ENCODE results near the gene BFSP1.

BFSP1 gene

GRCh38 chr20:17565169-17565845, 34.1 kb upstream of the BFSP1 start:
- Mint-ChIP-seq H3K36me3 (no peaks in the 10 kb centered on the region), H3K4me1 (peaks cover 6% of the 10 kb centered on the region), H3K9me3 (no peaks in the 10 kb centered on the region), H3K27ac (no peak overlapping the region), H3K4me3 (no peak overlapping the region), H3K27me3 (peaks cover 6% of the 10 kb centered on the region)
- no peak for ATAC-seq (ENCODE audit: low read depth)
- DNase-seq (ENCODE audit: low spot score in 2 of 2): no peak

GRCh38 chr20:17562804-17563305, 31.7 kb upstream of the BFSP1 start:
- Mint-ChIP-seq H3K4me1 (no peaks in the 10 kb centered on the region), H3K27ac (no peak overlapping the region), H3K36me3 (no peaks in the 10 kb centered on the region), H3K4me3 (no peak overlapping the region), H3K9me3 (no peaks in the 10 kb centered on the region), H3K27me3 (peaks cover 8% of the 10 kb centered on the region)
- ATAC-seq (ENCODE audit: low read depth): no peak
- DNase-seq (ENCODE audit: low spot score in 2 of 2): no peak

- Mint-ChIP-seq H3K4me1 (no peaks in the 10 kb centered on the region), H3K4me3 (no peak overlapping the region), H3K9me3 (no peaks in the 10 kb centered on the region), H3K27me3 (peaks cover 8% of the 10 kb centered on the region), H3K36me3 (no peaks in the 10 kb centered on the region), H3K27ac (no peak overlapping the region)
- ATAC-seq (ENCODE audit: low read depth) (no peak), DNase-seq (ENCODE audit: low spot score in 2 of 2) (no peak)
Observed at GRCh38 chr20:17560344-17561074, 29.3 kb upstream of the BFSP1 start.

- DNase-seq (ENCODE audit: low spot score in 2 of 2) (no peak), ATAC-seq (ENCODE audit: low read depth) (no peak)
- Mint-ChIP-seq H3K4me3 (no peak overlapping the region), H3K36me3 (no peaks in the 10 kb centered on the region), H3K27me3 (peaks cover 5% of the 10 kb centered on the region), H3K4me1 (no peaks in the 10 kb centered on the region), H3K9me3 (no peaks in the 10 kb centered on the region), H3K27ac (no peak overlapping the region)
Observed at GRCh38 chr20:17559338-17559737, 28.2 kb upstream of the BFSP1 start.

- Mint-ChIP-seq H3K27me3 (peaks cover 5% of the 10 kb centered on the region), H3K4me1 (no peaks in the 10 kb centered on the region), H3K27ac (no peak overlapping the region), H3K4me3 (no peak overlapping the region), H3K9me3 (no peaks in the 10 kb centered on the region), H3K36me3 (no peaks in the 10 kb centered on the region)
- DNase-seq (ENCODE audit: low spot score in 2 of 2) (no peak), ATAC-seq (ENCODE audit: low read depth) (no peak)
Observed at GRCh38 chr20:17558941-17559304, 27.7 kb upstream of the BFSP1 start.

GRCh38 chr20:17558154-17558940, 27.2 kb upstream of the BFSP1 start:
- no peaks in the 10 kb centered on the region for H3K9me3 Mint-ChIP-seq
- ATAC-seq (ENCODE audit: low read depth) (no peak), DNase-seq (ENCODE audit: low spot score in 2 of 2) (no peak)
- H3K27me3 Mint-ChIP-seq: peaks cover 5% of the 10 kb centered on the region
- H3K4me3 Mint-ChIP-seq: no peak overlapping the region
- H3K4me1 Mint-ChIP-seq: no peaks in the 10 kb centered on the region
- H3K36me3 Mint-ChIP-seq: no peaks in the 10 kb centered on the region
- no peak overlapping the region for H3K27ac Mint-ChIP-seq

- no peaks in the 10 kb centered on the region for H3K36me3 Mint-ChIP-seq
- H3K4me3 Mint-ChIP-seq: no peak overlapping the region
- DNase-seq (ENCODE audit: low spot score in 2 of 2): no peak
- no peaks in the 10 kb centered on the region for H3K9me3 Mint-ChIP-seq
- no peaks in the 10 kb centered on the region for H3K4me1 Mint-ChIP-seq
- no peak overlapping the region for H3K27ac Mint-ChIP-seq
- H3K27me3 Mint-ChIP-seq: peaks cover 5% of the 10 kb centered on the region
- no peak for ATAC-seq (ENCODE audit: low read depth)
Observed at GRCh38 chr20:17557675-17558006, 26.5 kb upstream of the BFSP1 start.

GRCh38 chr20:17556837-17557674, 25.9 kb upstream of the BFSP1 start:
- Mint-ChIP-seq H3K36me3 (no peaks in the 10 kb centered on the region), H3K4me3 (no peak overlapping the region), H3K4me1 (no peaks in the 10 kb centered on the region), H3K9me3 (no peaks in the 10 kb centered on the region), H3K27me3 (peaks cover 5% of the 10 kb centered on the region), H3K27ac (no peak overlapping the region)
- ATAC-seq (ENCODE audit: low read depth): no peak
- no peak for DNase-seq (ENCODE audit: low spot score in 2 of 2)

- ATAC-seq (ENCODE audit: low read depth) (no peak), DNase-seq (ENCODE audit: low spot score in 2 of 2) (no peak)
- H3K36me3 Mint-ChIP-seq: no peaks in the 10 kb centered on the region
- no peaks in the 10 kb centered on the region for H3K4me1 Mint-ChIP-seq
- peaks cover under 1% of the 10 kb centered on the region for H3K27me3 Mint-ChIP-seq
- no peak overlapping the region for H3K4me3 Mint-ChIP-seq
- no peaks in the 10 kb centered on the region for H3K9me3 Mint-ChIP-seq
- H3K27ac Mint-ChIP-seq: no peak overlapping the region
Observed at GRCh38 chr20:17555106-17555505, 23.9 kb upstream of the BFSP1 start.

- no peak for DNase-seq (ENCODE audit: low spot score in 2 of 2)
Observed at GRCh38 chr20:17549131-17549530, 18.0 kb upstream of the BFSP1 start.

GRCh38 chr20:17545127-17545526, 13.9 kb upstream of the BFSP1 start:
- no peak for DNase-seq (ENCODE audit: low spot score in 2 of 2)
- Mint-ChIP-seq H3K27me3 (peaks cover 19% of the 10 kb centered on the region), H3K9me3 (no peaks in the 10 kb centered on the region), H3K4me3 (no peak overlapping the region), H3K27ac (no peak overlapping the region), H3K36me3 (no peaks in the 10 kb centered on the region), H3K4me1 (no peaks in the 10 kb centered on the region)
- ATAC-seq (ENCODE audit: low read depth): no peak

More at GRCh38 chr20:17549131-17549530, 18.0 kb upstream of the BFSP1 start:
- no peaks in the 10 kb centered on the region for H3K4me1 Mint-ChIP-seq
- ATAC-seq (ENCODE audit: low read depth): no peak
- no peak overlapping the region for H3K27ac Mint-ChIP-seq
- peaks cover 6% of the 10 kb centered on the region for H3K27me3 Mint-ChIP-seq
- no peak overlapping the region for H3K4me3 Mint-ChIP-seq
- H3K9me3 Mint-ChIP-seq: no peaks in the 10 kb centered on the region
- H3K36me3 Mint-ChIP-seq: no peaks in the 10 kb centered on the region

GRCh38 chr20:17543531-17544131, 12.5 kb upstream of the BFSP1 start:
- DNase-seq (ENCODE audit: low spot score in 2 of 2): no peak
- H3K4me3 Mint-ChIP-seq: no peak overlapping the region
- H3K27ac Mint-ChIP-seq: no peak overlapping the region
- ATAC-seq (ENCODE audit: low read depth): no peak
- H3K27me3 Mint-ChIP-seq: peaks cover 19% of the 10 kb centered on the region
- no peaks in the 10 kb centered on the region for H3K9me3 Mint-ChIP-seq
- H3K36me3 Mint-ChIP-seq: no peaks in the 10 kb centered on the region
- no peaks in the 10 kb centered on the region for H3K4me1 Mint-ChIP-seq

- DNase-seq (ENCODE audit: low spot score in 2 of 2): no peak
- peaks cover 19% of the 10 kb centered on the region for H3K27me3 Mint-ChIP-seq
Observed at GRCh38 chr20:17542993-17543412, 11.8 kb upstream of the BFSP1 start.

More at GRCh38 chr20:17542993-17543412, 11.8 kb upstream of the BFSP1 start:
- no peak for ATAC-seq (ENCODE audit: low read depth)
- Mint-ChIP-seq H3K9me3 (no peaks in the 10 kb centered on the region), H3K4me3 (no peak overlapping the region), H3K4me1 (no peaks in the 10 kb centered on the region), H3K27ac (no peak overlapping the region), H3K36me3 (no peaks in the 10 kb centered on the region)

Measured in memory B cell (primary cell).